HG02571 (cell line): ENCODE results near the gene NT5DC2.
A peak's percentile ranks its signal among the peaks of the same experiment; 100 is the strongest.

ENCODE experiments used
- ATAC-seq: cut with Tn5 transposase; IDR thresholded peaks from one replicate; pipeline ENCODE4 v1.9.1; 2021; ENCODE audit warnings: mild to moderate bottlenecking, moderate library complexity; ENCODE audit not compliant: unreplicated experiment

Gene NT5DC2

GRCh38 chr3:52533623-52534280 lies at the start of gene NT5DC2:
NT5DC2 (minus strand) TSS chr3:52533857; CDS start chr3:52533737, 120 bp downstream.
- ATAC-seq: peak; percentile 29

GRCh38 chr3:52574056-52574965 lies 40.7 kb upstream of the NT5DC2 start:
- ATAC-seq: no peak

- ATAC-seq: no peak
These were observed 38.6 kb upstream of the NT5DC2 start for GRCh38 chr3:52572221-52572620.

GRCh38 chr3:52570076-52570475 lies 36.4 kb upstream of the NT5DC2 start:
- no peak for ATAC-seq

- ATAC-seq: no peak
These were observed 34.4 kb upstream of the NT5DC2 start for GRCh38 chr3:52568069-52568468.

GRCh38 chr3:52563984-52564383 lies 30.3 kb upstream of the NT5DC2 start:
- no peak for ATAC-seq

- no peak for ATAC-seq
These were observed 27.5 kb upstream of the NT5DC2 start for GRCh38 chr3:52561028-52561747.

- ATAC-seq: no peak
These were observed 24.8 kb upstream of the NT5DC2 start for GRCh38 chr3:52558436-52558835.

GRCh38 chr3:52557011-52557960 lies 23.6 kb upstream of the NT5DC2 start:
- no peak for ATAC-seq

GRCh38 chr3:52555056-52555455 lies 21.4 kb upstream of the NT5DC2 start:
- ATAC-seq: no peak

GRCh38 chr3:52554026-52554755 lies 20.5 kb upstream of the NT5DC2 start:
- no peak for ATAC-seq

GRCh38 chr3:52552089-52552488 lies 18.4 kb upstream of the NT5DC2 start:
- ATAC-seq: no peak

- no peak for ATAC-seq
These were observed 17.5 kb upstream of the NT5DC2 start for GRCh38 chr3:52551118-52551517.

GRCh38 chr3:52547143-52547542 lies 13.5 kb upstream of the NT5DC2 start:
- no peak for ATAC-seq

- no peak for ATAC-seq
These were observed 12.6 kb upstream of the NT5DC2 start for GRCh38 chr3:52546111-52546901.

GRCh38 chr3:52544937-52545336 lies 11.3 kb upstream of the NT5DC2 start:
- ATAC-seq: no peak

GRCh38 chr3:52541050-52541449 lies 7.4 kb upstream of the NT5DC2 start:
- ATAC-seq: no peak

- ATAC-seq: no peak
These were observed 5.5 kb upstream of the NT5DC2 start for GRCh38 chr3:52539010-52539653.
